Breast epithelium (tissue), 4 donors: ENCODE measurements around the gene SELPLG. TPM values are rescaled to one million over a fixed set of nuclear protein-coding genes. Genes with fewer than 3 reads are reported as not detected.

Source experiments
- DNase-seq, 2 donors: peaks; one replicate each; pipeline ENCODE4 v3.0.0-alpha.2; 2019; ENCODE audit warnings: low spot score in 2 of 2
- H3K27ac ChIP-seq, 2 donors: fragments of 200-600 bp; sonication (generic) in 1 of 2; one replicate each; pipeline ENCODE4 v1.5.1; 2016 to 2019; ENCODE audit warnings: mild to moderate bottlenecking in 1 of 2
- H3K27me3 ChIP-seq, 2 donors: fragments of 200-600 bp; sonication (generic) in 1 of 2; one replicate each; pipeline versions ENCODE4 v1.5.1 to v1.6.0; 2017 to 2019; ENCODE audit warnings: control low read depth in 1 of 2, mild to moderate bottlenecking in 1 of 2
- H3K36me3 ChIP-seq: fragments of 200-600 bp; one replicate; pipeline ENCODE4 v1.5.1; 2019
- H3K4me1 ChIP-seq, 2 donors: fragments of 200-600 bp; sonication (generic); one replicate each; pipeline ENCODE4 v1.5.1; 2016 to 2019; ENCODE audit warnings: control low read depth in 1 of 2
- H3K4me3 ChIP-seq, 3 donors: fragments of 200-600 bp; sonication (generic); 1 replicate in 2 of 3; 2 replicates in 1 of 3; pipeline ENCODE4 v1.5.1; 2016 to 2019; ENCODE audit warnings: mild to moderate bottlenecking in 3 of 3, moderate library complexity in 2 of 3
- H3K9me3 ChIP-seq, 2 donors: fragments of 200-600 bp; sonication (generic) in 1 of 2; one replicate each; pipeline ENCODE4 v1.5.1; 2016 to 2019; ENCODE audit warnings: control low read depth in 1 of 2
- POLR2A ChIP-seq: fragments of 450-650 bp; IDR thresholded peaks from one replicate; pipeline ENCODE4 v1.6.1; 2016; ENCODE audit warnings: antibody characterized with exemption, mild to moderate bottlenecking, moderate library complexity
- POLR2AphosphoS5 ChIP-seq, 3 donors: sonication (generic); formaldehyde crosslinking; IDR thresholded peaks; one replicate each; pipeline ENCODE4 v1.6.1; 2017; ENCODE audit warnings: antibody characterized with exemption in 3 of 3
- intact Hi-C: fragments of 100-400 bp; cut with DNase I; formaldehyde crosslinking; loops from one replicate; pipeline ENCODE4 v1.15.1; 2023; ENCODE audit warnings: low total_unique reads
- total RNA-seq, 3 donors: library from RNA; depleted of rRNA; stranded (reverse); fragments of >200 nt; gene quantifications; one replicate each; pipeline ENCODE4 v1.1.0, GENCODE V29; 2016
- TF ChIP-seq, protein P1 (sequence below), 3 donors: fragments of 450-650 bp; IDR thresholded peaks; one replicate each; pipeline ENCODE4 v1.5.1; 2016 to 2017; ENCODE audit warnings: antibody characterized with exemption in 3 of 3, mild to moderate bottlenecking in 3 of 3, moderate library complexity in 3 of 3

Gene SELPLG
- total RNA-seq, 3 donors from 2014 or later = 5.2 to 16.6 (median 6.7) TPM

DNA sequence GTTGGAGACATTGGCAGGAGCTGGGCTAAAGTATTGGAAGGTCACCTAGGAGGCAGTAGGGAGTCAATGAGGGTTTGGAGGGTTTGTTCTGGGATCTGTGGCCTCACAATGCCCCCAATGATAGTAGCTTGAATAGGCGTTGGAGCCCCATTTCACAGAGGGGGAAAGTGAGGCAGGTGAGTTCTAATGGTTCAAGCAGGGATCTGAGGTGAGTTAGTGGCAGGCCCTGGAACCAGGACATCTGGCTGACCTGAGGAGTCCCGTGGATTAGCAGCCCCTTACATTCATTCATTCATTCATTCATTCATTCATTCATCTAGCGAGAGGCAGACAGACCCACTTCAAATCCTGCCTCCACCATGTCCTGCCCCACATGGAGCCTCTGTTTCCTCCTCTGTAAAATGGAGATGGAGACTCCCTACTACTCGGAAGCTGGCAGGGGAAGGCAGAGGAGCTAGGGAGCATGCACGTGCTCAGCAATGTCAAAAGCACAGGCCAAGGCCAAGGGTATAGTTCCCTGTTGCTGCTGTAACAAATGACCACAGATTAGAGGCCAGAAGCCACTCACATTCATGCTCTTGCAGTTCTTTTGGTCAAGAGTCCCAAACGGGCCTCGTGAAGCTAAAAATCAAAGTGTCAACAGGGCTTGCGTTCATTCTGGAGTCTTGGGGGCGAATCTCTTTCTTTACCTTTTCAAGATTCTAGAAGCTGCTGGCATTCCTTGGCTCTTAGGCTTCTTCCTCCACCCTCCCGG lies 33.6 kb downstream of the SELPLG start:
- TF ChIP-seq POLR2A = no peak
- TF ChIP-seq, protein P1, sequence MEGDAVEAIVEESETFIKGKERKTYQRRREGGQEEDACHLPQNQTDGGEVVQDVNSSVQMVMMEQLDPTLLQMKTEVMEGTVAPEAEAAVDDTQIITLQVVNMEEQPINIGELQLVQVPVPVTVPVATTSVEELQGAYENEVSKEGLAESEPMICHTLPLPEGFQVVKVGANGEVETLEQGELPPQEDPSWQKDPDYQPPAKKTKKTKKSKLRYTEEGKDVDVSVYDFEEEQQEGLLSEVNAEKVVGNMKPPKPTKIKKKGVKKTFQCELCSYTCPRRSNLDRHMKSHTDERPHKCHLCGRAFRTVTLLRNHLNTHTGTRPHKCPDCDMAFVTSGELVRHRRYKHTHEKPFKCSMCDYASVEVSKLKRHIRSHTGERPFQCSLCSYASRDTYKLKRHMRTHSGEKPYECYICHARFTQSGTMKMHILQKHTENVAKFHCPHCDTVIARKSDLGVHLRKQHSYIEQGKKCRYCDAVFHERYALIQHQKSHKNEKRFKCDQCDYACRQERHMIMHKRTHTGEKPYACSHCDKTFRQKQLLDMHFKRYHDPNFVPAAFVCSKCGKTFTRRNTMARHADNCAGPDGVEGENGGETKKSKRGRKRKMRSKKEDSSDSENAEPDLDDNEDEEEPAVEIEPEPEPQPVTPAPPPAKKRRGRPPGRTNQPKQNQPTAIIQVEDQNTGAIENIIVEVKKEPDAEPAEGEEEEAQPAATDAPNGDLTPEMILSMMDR (IDR thresholded peaks at IDR 0.05) = no peak
- Histone ChIP-seq H3K27me3 (no peaks in the 10 kb centered on the region), H3K27ac (peak overlapping the region in 1 of 2 donors; percentile 25), H3K9me3 (no peaks in the 10 kb centered on the region), H3K4me3 (no peak overlapping the region), H3K4me1 (no peaks in the 10 kb centered on the region), H3K36me3 (no peaks in the 10 kb centered on the region)
- intact Hi-C loops = no loop called here
- no peak for DNase-seq

DNA sequence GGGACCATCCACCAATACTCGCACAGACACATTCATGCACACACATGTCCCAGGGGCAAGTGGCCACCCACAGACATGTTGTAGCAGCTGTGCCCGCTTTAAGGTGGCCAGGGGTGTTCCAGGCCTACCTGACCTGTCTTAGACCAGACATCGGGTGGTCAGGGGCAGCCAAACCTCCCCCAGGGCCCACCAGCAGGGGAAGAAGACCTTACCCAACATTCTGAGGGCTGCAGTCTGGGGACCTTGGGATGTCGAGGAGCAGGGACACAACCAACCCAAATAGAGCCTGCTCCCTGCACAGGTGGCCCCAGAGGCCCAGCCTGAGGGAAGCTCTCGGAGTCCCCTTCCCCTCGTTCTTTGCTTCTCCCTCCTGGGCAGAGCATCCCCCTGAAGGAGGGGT lies 34.2 kb downstream of the SELPLG start:
- H3K27me3 ChIP-seq = no peaks in the 10 kb centered on the region
- no peaks in the 10 kb centered on the region for H3K9me3 ChIP-seq
- intact Hi-C loops = no loop called here
- H3K4me1 ChIP-seq = no peaks in the 10 kb centered on the region
- DNase-seq = no peak
- H3K4me3 ChIP-seq = no peak overlapping the region
- no peaks in the 10 kb centered on the region for H3K36me3 ChIP-seq
- TF ChIP-seq POLR2A = no peak
- TF ChIP-seq, protein P1 (IDR thresholded peaks at IDR 0.05) = no peak
- TF ChIP-seq POLR2AphosphoS5 (IDR thresholded peaks at IDR 0.05) = no peak
- peak overlapping the region in 1 of 2 donors; percentile 25 for H3K27ac ChIP-seq

GRCh38 chr12:108598553-108599250 lies 35.0 kb downstream of the SELPLG start:
- Histone ChIP-seq H3K27ac (peak overlapping the region; percentile 1 to 83), H3K36me3 (no peaks in the 10 kb centered on the region), H3K4me1 (no peaks in the 10 kb centered on the region), H3K27me3 (no peaks in the 10 kb centered on the region), H3K4me3 (peak overlapping the region in 2 of 3 donors; percentile 49 to 65), H3K9me3 (no peaks in the 10 kb centered on the region)
- no peak for TF ChIP-seq POLR2A
- no peak for DNase-seq
- intact Hi-C loops = no loop called here

DNA sequence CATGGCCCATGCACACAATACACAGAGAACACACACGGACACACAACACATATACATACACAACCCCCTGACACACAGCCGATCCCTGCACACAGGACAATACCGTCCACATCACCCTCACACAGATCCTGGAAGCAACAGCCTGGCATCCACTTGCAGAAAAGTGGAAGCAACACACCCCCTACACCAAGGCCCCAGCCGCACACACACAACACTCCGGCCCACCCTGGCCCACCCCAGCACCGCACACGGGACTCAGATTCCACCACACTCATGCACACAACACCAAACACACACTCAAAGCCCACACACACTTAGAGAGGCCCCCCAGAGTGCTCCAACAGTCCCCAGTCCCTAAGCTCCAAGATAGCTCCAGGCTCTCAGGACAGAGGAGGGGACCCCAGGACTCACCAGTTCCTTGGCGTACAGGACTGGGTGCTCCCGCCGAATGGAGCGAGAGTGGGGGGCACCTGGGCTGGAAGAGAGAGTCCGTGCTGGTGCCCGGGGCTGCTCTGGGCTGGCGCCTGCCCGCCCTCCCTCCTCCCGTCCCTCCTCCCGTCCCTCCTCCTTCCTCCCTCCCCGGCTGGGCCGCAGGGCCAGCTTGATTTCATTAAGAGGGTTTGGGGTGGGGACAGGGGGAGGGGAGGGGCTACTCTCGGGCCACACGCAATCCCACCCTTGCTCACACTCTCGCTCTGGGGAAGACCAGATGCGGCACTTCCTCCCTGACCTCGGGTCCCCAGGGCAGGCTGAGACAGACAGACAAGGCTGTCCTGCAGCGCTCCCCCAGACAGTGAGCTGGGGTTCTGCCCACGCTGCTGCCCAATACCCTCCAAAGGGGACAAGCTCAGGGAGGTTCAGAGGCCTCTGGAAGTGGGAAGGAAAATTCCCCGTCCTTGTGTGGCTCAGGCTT lies 35.9 kb downstream of the SELPLG start, which contains the start of gene TMEM119:
TSS of gene TMEM119 (minus strand) at position 526 of the 913 bp plus-strand sequence. CDS start 5,701 bp downstream, outside the sequence.
- peak within 1 kb of the TSS; percentile 6 to 83 for H3K27ac ChIP-seq
- TF ChIP-seq POLR2AphosphoS5 (IDR thresholded peaks at IDR 0.05) (no peak), POLR2A (no peak)
- TF ChIP-seq, protein P1 (IDR thresholded peaks at IDR 0.05) = no peak
- no peaks in the 10 kb centered on the region for H3K9me3 ChIP-seq
- intact Hi-C loops = no loop called here
- no peaks in the 10 kb centered on the region for H3K27me3 ChIP-seq
- no peak for DNase-seq
- peak within 1 kb of the TSS; percentile 44 to 65 (median 49) for H3K4me3 ChIP-seq
- no peaks in the 10 kb centered on the region for H3K36me3 ChIP-seq
- no peaks in the 10 kb centered on the region for H3K4me1 ChIP-seq

DNA sequence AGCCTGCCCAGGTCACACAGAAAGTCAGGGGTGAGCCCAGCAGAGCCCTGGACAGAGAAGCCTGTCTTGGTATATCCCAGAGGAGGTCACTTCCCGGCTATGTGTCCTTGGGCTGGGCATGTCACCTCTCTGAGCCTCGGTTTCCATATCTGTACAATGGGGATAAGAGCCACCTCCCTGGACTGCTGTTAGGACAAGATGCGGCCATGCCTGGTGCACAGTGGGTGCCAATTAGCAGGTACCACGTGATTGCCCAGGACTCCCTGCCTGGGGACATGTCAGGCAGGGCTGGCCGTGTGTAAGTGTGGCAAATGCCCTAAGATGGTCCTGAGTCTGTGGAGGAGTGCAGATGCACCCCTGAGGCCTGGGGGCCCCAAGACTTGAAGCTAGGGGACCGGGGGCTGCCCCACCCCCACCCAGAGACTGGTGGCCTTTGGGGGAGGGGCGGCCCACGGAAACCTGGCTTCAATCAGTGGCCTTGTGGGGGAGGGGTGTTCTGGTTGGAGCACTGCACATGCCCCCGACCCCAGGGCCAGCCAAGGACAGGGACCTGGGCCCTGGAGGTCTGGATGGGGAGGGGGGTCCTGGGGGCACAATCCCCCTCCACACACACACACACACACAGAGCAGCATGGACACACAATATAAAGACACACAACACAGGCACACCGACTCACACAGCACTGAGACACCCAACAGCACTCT lies 36.7 kb downstream of the SELPLG start:
- intact Hi-C loops = no loop called here
- H3K4me3 ChIP-seq = peak overlapping the region; percentile 44 to 65 (median 49)
- TF ChIP-seq, protein P1 (IDR thresholded peaks at IDR 0.05) = no peak
- TF ChIP-seq POLR2AphosphoS5 (IDR thresholded peaks at IDR 0.05) = no peak
- TF ChIP-seq POLR2A = no peak
- no peaks in the 10 kb centered on the region for H3K36me3 ChIP-seq
- no peaks in the 10 kb centered on the region for H3K9me3 ChIP-seq
- H3K27me3 ChIP-seq = no peaks in the 10 kb centered on the region
- no peak for DNase-seq
- H3K27ac ChIP-seq = peak overlapping the region; percentile 6 to 83
- H3K4me1 ChIP-seq = no peaks in the 10 kb centered on the region
